GM04503 (cell line): ENCODE measurements around the gene CCDC148.

ENCODE experiments used
- DNase-seq: peaks from one replicate; pipeline ENCODE4 v3.0.0-alpha.2; 2012; ENCODE audit warnings: low read depth

Gene CCDC148

GRCh38 chr2:158124896-158125295 is 331.7 kb downstream of the CCDC148 start:
- no peak for DNase-seq
